GM21381 (cell line): ENCODE results near the gene ACTL7A.
"Not testable (repeated sequence)": the region's sequence is repeated elsewhere in the genome, so short reads cannot be mapped to it uniquely, and the experiment has no call there.

Source experiments
- ATAC-seq: cut with Tn5 transposase; IDR thresholded peaks from one replicate; pipeline ENCODE4 v1.9.1; 2021; ENCODE audit warnings: mild to moderate bottlenecking, moderate library complexity; ENCODE audit not compliant: unreplicated experiment

Gene ACTL7A

GRCh38 chr9:108848296-108848695 is 13.8 kb upstream of the ACTL7A start:
- not testable (repeated sequence) for ATAC-seq

GRCh38 chr9:108850293-108850897 is 11.7 kb upstream of the ACTL7A start:
- no peak for ATAC-seq

- ATAC-seq: no peak
Measured at GRCh38 chr9:108851138-108851537, 10.9 kb upstream of the ACTL7A start.

- ATAC-seq: no peak
Measured at GRCh38 chr9:108852079-108852478, 10.0 kb upstream of the ACTL7A start.

GRCh38 chr9:108854094-108854493 is 8.0 kb upstream of the ACTL7A start:
- no peak for ATAC-seq

- ATAC-seq: no peak
Measured at GRCh38 chr9:108854641-108855528, 7.2 kb upstream of the ACTL7A start.

- ATAC-seq: no peak
Measured at GRCh38 chr9:108855529-108855886, 6.6 kb upstream of the ACTL7A start.

GRCh38 chr9:108855888-108856287 is 6.2 kb upstream of the ACTL7A start, which contains the start of gene ACTL7B:
Gene ACTL7B (minus strand): TSS chr9:108855986. CDS start chr9:108855930, 56 bp downstream.
- no peak for ATAC-seq

GRCh38 chr9:108857572-108857971 is 4.5 kb upstream of the ACTL7A start:
- no peak for ATAC-seq

- ATAC-seq: peak; percentile 62
Measured at GRCh38 chr9:108859459-108860114, 2.5 kb upstream of the ACTL7A start.

GRCh38 chr9:108860354-108860753 is 1.7 kb upstream of the ACTL7A start:
- no peak for ATAC-seq

- ATAC-seq: no peak
Measured at GRCh38 chr9:108860764-108861163, 1.3 kb upstream of the ACTL7A start.

GRCh38 chr9:108861464-108861863 is 602 bp upstream of the ACTL7A start:
- no peak for ATAC-seq

GRCh38 chr9:108863891-108864290 is 1.8 kb downstream of the ACTL7A start:
- no peak for ATAC-seq

- ATAC-seq: no peak
Measured at GRCh38 chr9:108864446-108864845, 2.4 kb downstream of the ACTL7A start.

- ATAC-seq: no peak
Measured at GRCh38 chr9:108865037-108865436, 3.0 kb downstream of the ACTL7A start.

- no peak for ATAC-seq
Measured at GRCh38 chr9:108866001-108866420, 3.9 kb downstream of the ACTL7A start.

- no peak for ATAC-seq
Measured at GRCh38 chr9:108867116-108867515, 5.0 kb downstream of the ACTL7A start.

- no peak for ATAC-seq
Measured at GRCh38 chr9:108867829-108868228, 5.8 kb downstream of the ACTL7A start.

GRCh38 chr9:108869092-108869725 is 7.1 kb downstream of the ACTL7A start:
- no peak for ATAC-seq

- ATAC-seq: peak; percentile 70
Measured at GRCh38 chr9:108874058-108874788, 12.2 kb downstream of the ACTL7A start.
